Esophagus muscularis mucosa (tissue), 4 donors: ENCODE results near the gene C3orf62. TPM values are rescaled to one million over a fixed set of nuclear protein-coding genes. Genes with fewer than 3 reads are reported as not detected.
"Not testable (repeated sequence)": the region's sequence is repeated elsewhere in the genome, so short reads cannot be mapped to it uniquely, and the experiment has no call there.

ENCODE experiments used
- DNase-seq: peaks from one replicate; pipeline ENCODE4 v3.0.0-alpha.2; 2017; ENCODE audit errors: extremely low spot score
- H3K27ac ChIP-seq, 4 donors: fragments of 200-600 bp; sonication (generic); replicated peaks in 1 of 4; 1 replicate in 3 of 4; 2 replicates in 1 of 4; pipeline ENCODE4 v1.5.1; 2016 to 2019; ENCODE audit warnings: mild to moderate bottlenecking in 1 of 4
- H3K27me3 ChIP-seq, 4 donors: fragments of 200-600 bp; sonication (generic); one replicate each; pipeline versions ENCODE4 v1.5.1 to v1.6.0; 2016 to 2019
- H3K36me3 ChIP-seq, 4 donors: fragments of 200-600 bp; sonication (generic); one replicate each; pipeline ENCODE4 v1.5.1; 2016 to 2019
- H3K4me1 ChIP-seq, 4 donors: fragments of 200-600 bp; sonication (generic); one replicate each; pipeline ENCODE4 v1.5.1; 2016 to 2019
- H3K4me3 ChIP-seq, 4 donors: fragments of 200-600 bp; sonication (generic); 1 replicate in 2 of 4; 2 replicates in 2 of 4; pipeline ENCODE4 v1.5.1; 2016 to 2019; ENCODE audit warnings: mild to moderate bottlenecking in 4 of 4, moderate library complexity in 1 of 4
- H3K9me3 ChIP-seq, 4 donors: fragments of 200-600 bp; sonication (generic); 1 replicate in 3 of 4; 2 replicates in 1 of 4; pipeline ENCODE4 v1.5.1; 2016 to 2019
- CTCF ChIP-seq, 3 experiments: fragments of 200-600 bp in 2 of 3; fragments of 450-650 bp in 1 of 3; sonication (generic) in 2 of 3; IDR thresholded peaks; one replicate each; pipeline ENCODE4 v1.5.1; 2017 to 2019; ENCODE audit warnings: antibody characterized with exemption in 3 of 3, mild to moderate bottlenecking in 2 of 3, moderate library complexity in 1 of 3
- EP300 ChIP-seq: sonication (generic); formaldehyde crosslinking; IDR thresholded peaks from one replicate; pipeline ENCODE4 v1.6.1; 2017; ENCODE audit warnings: antibody characterized with exemption
- POLR2A ChIP-seq: fragments of 450-650 bp; IDR thresholded peaks from one replicate; pipeline ENCODE4 v1.6.1; 2017; ENCODE audit warnings: antibody characterized with exemption, moderate library complexity, mild to moderate bottlenecking, low read depth
- POLR2AphosphoS5 ChIP-seq, 2 donors: sonication (generic); formaldehyde crosslinking; IDR thresholded peaks; one replicate each; pipeline ENCODE4 v1.6.1; 2017; ENCODE audit warnings: antibody characterized with exemption in 2 of 2
- WGBS: methylation state at CpG from one replicate; pipeline ENCODE4 v1.1.5; 2018; 5-methylcytosine and 5-hydroxymethylcytosine counted together
- intact Hi-C: fragments of 100-400 bp; cut with DNase I; formaldehyde crosslinking; loops from one replicate; pipeline ENCODE4 v1.15.1; 2023
- total RNA-seq, 4 donors: library from RNA; depleted of rRNA; stranded (reverse); fragments of >200 nt; gene quantifications; one replicate each; pipeline versions ENCODE4 v1.1.0 to v1.2.1, GENCODE V29; 2016

Gene C3orf62
- total RNA-seq, 4 donors from 2014 or later = 3.1 to 8.7 (median 5.8) TPM

DNA sequence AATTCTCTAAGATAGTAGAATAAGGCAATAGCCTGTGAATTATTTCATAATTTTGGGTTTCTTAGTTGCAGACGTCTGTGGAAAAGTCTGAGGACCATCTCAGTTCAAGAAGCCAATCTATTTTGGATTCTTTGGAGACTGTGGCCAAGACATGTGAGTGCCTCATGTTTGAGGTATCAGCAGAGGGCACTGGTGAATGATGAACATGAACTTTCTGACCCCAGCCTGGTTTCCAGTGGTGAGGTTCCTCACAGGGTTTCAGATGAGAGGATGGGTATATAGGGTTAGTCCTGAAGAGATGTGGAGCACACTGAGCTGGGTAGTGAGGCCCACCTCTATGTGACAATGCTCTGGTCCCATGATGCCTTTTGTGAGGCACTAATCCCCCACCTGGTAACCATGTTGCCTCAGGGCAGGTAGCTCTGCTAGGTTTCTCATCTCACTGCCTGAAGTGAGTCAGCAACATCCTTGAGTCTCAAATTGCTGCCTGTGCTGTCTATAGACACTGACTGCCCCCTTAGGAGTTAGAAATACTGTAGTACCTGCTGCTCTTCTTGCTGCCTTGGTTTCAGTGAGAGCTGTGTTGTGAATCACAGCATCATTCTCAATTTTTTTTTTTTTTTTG is 32.3 kb downstream of the C3orf62 start:
- intact Hi-C loops = no loop called here
- Histone ChIP-seq H3K9me3 (no peaks in the 10 kb centered on the region), H3K27ac (no peak overlapping the region), H3K4me3 (no peak overlapping the region), H3K36me3 (peaks cover 0 to 22% (median 7%) of the 10 kb centered on the region in 4 donors), H3K4me1 (peaks cover 15 to 21% (median 19%) of the 10 kb centered on the region in 4 donors), H3K27me3 (no peaks in the 10 kb centered on the region)
- TF ChIP-seq POLR2A (no peak), CTCF (IDR thresholded peaks at IDR 0.05) (no peak), EP300 (no peak), POLR2AphosphoS5 (IDR thresholded peaks at IDR 0.05) (no peak)
- DNase-seq = no peak
- WGBS = 43% methylated on average over 1 of the region's 1 CpG

- H3K9me3 ChIP-seq, H3K27me3 ChIP-seq, H3K4me3 ChIP-seq, DNase-seq, intact Hi-C loops: not testable (repeated sequence)
- WGBS = 94% methylated on average over 11 of the region's 11 CpGs
- Histone ChIP-seq H3K36me3 (peaks cover 0 to 25% (median 7%) of the 10 kb centered on the region in 4 donors), H3K4me1 (peaks cover 10 to 27% (median 20%) of the 10 kb centered on the region in 4 donors), H3K27ac (peak overlapping the region in 2 of 4 donors; percentile 74 to 83)
These were observed 36.9 kb downstream of the C3orf62 start for GRCh38 chr3:49240091-49240490.

- Histone ChIP-seq H3K27me3 (no peaks in the 10 kb centered on the region), H3K36me3 (peaks cover 0 to 19% (median 4%) of the 10 kb centered on the region in 4 donors), H3K4me3 (peak overlapping the region in 1 of 4 donors; percentile 1), H3K27ac (peak overlapping the region; percentile 68 to 83 (median 74)), H3K4me1 (peaks cover 10 to 27% (median 20%) of the 10 kb centered on the region in 4 donors), H3K9me3 (peaks cover 0 to 8% (median 3%) of the 10 kb centered on the region in 4 donors)
- DNase-seq = peak; percentile 93
- intact Hi-C loops = no loop called here
- TF ChIP-seq CTCF (IDR thresholded peaks at IDR 0.05) = no peak
- no peak for TF ChIP-seq POLR2A
- TF ChIP-seq EP300 = no peak
- peak; percentile 70 to 86 for TF ChIP-seq POLR2AphosphoS5 (IDR thresholded peaks at IDR 0.05)
- 59% methylated on average over 9 of the region's 9 CpGs for WGBS
These were observed 38.5 kb downstream of the C3orf62 start for GRCh38 chr3:49238274-49239127.

GRCh38 chr3:49237344-49237743 is 39.7 kb downstream of the C3orf62 start:
- intact Hi-C loops = no loop called here
- TF ChIP-seq CTCF (IDR thresholded peaks at IDR 0.05) = no peak
- Histone ChIP-seq H3K27me3 (no peaks in the 10 kb centered on the region), H3K4me3 (no peak overlapping the region), H3K4me1 (peaks cover 10 to 27% (median 20%) of the 10 kb centered on the region in 4 donors), H3K9me3 (peaks cover 0 to 20% (median 10%) of the 10 kb centered on the region in 4 donors), H3K27ac (no peak overlapping the region), H3K36me3 (peaks cover 0 to 19% (median 4%) of the 10 kb centered on the region in 4 donors)
- DNase-seq = no peak
- whole genome bisulfite sequencing = 93% methylated on average over 3 of the region's 3 CpGs

DNA sequence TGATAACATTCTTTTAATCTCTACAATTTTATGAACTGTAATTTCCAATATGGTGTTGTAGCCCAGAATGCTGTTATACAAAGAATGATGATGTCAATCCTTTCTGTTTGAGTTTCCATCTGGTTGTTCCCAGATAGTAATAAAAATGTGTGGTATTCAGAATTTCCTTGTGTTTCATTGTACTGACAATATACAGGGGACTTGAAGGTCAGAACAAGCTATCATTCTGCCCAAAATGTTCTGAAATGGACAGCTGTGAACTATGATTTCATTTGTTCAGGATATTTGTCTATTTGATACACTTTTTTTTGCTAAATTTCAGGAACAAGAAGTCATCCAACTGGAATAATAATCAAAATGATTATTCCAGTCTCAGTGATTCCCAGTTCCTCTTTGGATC is 40.8 kb downstream of the C3orf62 start:
- peaks cover 0 to 22% (median 10%) of the 10 kb centered on the region in 4 donors for H3K9me3 ChIP-seq
- peaks cover 10 to 27% (median 20%) of the 10 kb centered on the region in 4 donors for H3K4me1 ChIP-seq
- no peak for DNase-seq
- no peak for TF ChIP-seq POLR2A
- no peak for TF ChIP-seq CTCF (IDR thresholded peaks at IDR 0.05)
- no peak for TF ChIP-seq POLR2AphosphoS5 (IDR thresholded peaks at IDR 0.05)
- no peak for TF ChIP-seq EP300
- peaks cover 0 to 11% (median 0%) of the 10 kb centered on the region in 4 donors for H3K36me3 ChIP-seq
- no peak overlapping the region for H3K4me3 ChIP-seq
- no peaks in the 10 kb centered on the region for H3K27me3 ChIP-seq
- no peak overlapping the region for H3K27ac ChIP-seq
- intact Hi-C loops = no loop called here

DNA sequence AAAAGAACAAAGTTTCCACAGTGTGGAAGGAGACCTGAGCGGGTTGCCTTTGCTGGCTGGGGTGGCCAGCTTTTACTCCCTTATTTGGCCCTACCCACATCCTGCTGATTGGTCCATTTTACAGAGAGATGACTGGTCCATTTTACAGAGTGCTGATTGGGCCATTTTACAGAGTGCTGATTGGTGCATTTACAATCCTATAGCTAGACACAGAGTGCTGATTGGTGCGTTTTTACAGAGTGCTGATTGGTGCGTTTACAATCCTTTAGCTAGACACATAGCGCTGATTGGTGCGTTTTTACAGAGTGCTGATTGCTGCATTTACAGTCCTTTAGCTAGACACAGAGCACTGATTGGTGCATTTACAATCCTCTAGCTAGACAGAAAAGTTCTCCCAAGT is 48.2 kb downstream of the C3orf62 start:
- H3K27ac ChIP-seq, DNase-seq, intact Hi-C loops, H3K4me3 ChIP-seq, H3K36me3 ChIP-seq, H3K4me1 ChIP-seq, H3K27me3 ChIP-seq: not testable (repeated sequence)
- 96% methylated on average over 5 of the region's 5 CpGs for whole genome bisulfite sequencing
- peaks cover 0 to 48% (median 43%) of the 10 kb centered on the region in 4 donors for H3K9me3 ChIP-seq
